Neural cell (in vitro differentiated cells): Measurements from ENCODE around the gene ATP5F1E. TPM values are rescaled to one million over a fixed set of nuclear protein-coding genes. Genes with fewer than 3 reads are reported as not detected.

Experiments
- H2AFZ ChIP-seq: fragments of 200-600, 300-800 bp; sonication (generic), shearing (Covaris generic); 2 replicates; pipeline ENCODE4 v1.6.0; 2014; ENCODE audit warnings: low read depth, mild to moderate bottlenecking, antibody characterized with exemption, low read length, moderate library complexity
- H3F3A ChIP-seq: fragments of 200-600 bp; shearing (Covaris generic); 2 replicates; pipeline ENCODE4 v1.6.1; 2016; ENCODE audit warnings: mild to moderate bottlenecking, moderate library complexity, mixed read lengths, antibody characterized with exemption, low read length; ENCODE audit not compliant: insufficient read depth, poor library complexity, severe bottlenecking
- H3K27ac ChIP-seq: fragments of 200-600, 300-800 bp; sonication (generic), shearing (Covaris generic); 2 replicates; pipeline ENCODE4 v1.5.1; 2014; ENCODE audit warnings: mild to moderate bottlenecking, low read length, moderate library complexity
- H3K27me3 ChIP-seq: fragments of 300-800, 200-600 bp; sonication (generic), shearing (Covaris generic); 2 replicates; pipeline ENCODE4 v1.6.0; 2014; ENCODE audit warnings: mild to moderate bottlenecking, low read depth, low read length, moderate library complexity; ENCODE audit not compliant: insufficient read depth
- H3K36me3 ChIP-seq: fragments of 300-800, 200-600 bp; sonication (generic), shearing (Covaris generic); 2 replicates; pipeline ENCODE4 v1.5.1; 2014; ENCODE audit warnings: mild to moderate bottlenecking, antibody characterized with exemption, low read length, moderate library complexity; ENCODE audit not compliant: insufficient read depth
- H3K4me2 ChIP-seq: fragments of 300-800, 200-600 bp; sonication (generic), shearing (Covaris generic); 2 replicates; pipeline ENCODE4 v1.6.0; 2014; ENCODE audit warnings: mild to moderate bottlenecking, low read length
- H3K4me3 ChIP-seq: fragments of 300-800, 200-600 bp; sonication (generic), shearing (Covaris generic); 2 replicates; pipeline ENCODE4 v1.5.1; 2014; ENCODE audit warnings: mild to moderate bottlenecking, low read length, moderate library complexity
- H3K79me2 ChIP-seq: fragments of 200-600 bp; shearing (Covaris generic); replicated peaks from 2 replicates; pipeline ENCODE4 v1.6.0; 2014; ENCODE audit warnings: mild to moderate bottlenecking, low read length, moderate library complexity; ENCODE audit not compliant: insufficient read depth
- H3K9ac ChIP-seq: fragments of 300-800, 200-600 bp; sonication (generic), shearing (Covaris generic); 2 replicates; pipeline ENCODE4 v1.6.1; 2016; ENCODE audit warnings: mild to moderate bottlenecking, low read length, mixed read lengths
- H3K9me2 ChIP-seq: fragments of 200-600 bp; shearing (Covaris generic); 2 replicates; pipeline ENCODE4 v1.6.1; 2016; ENCODE audit warnings: mild to moderate bottlenecking, low read length, mixed read lengths; ENCODE audit not compliant: insufficient read depth
- H3K9me3 ChIP-seq: fragments of 200-600, 300-800 bp; sonication (generic), shearing (Covaris generic); 2 replicates; pipeline ENCODE4 v1.6.1; 2016; ENCODE audit warnings: mild to moderate bottlenecking, mixed run types, low read length, moderate library complexity, mixed read lengths
- H4K20me1 ChIP-seq: fragments of 200-600 bp; shearing (Covaris generic); 2 replicates; pipeline ENCODE4 v1.6.1; 2016; ENCODE audit warnings: mild to moderate bottlenecking, mixed run types; ENCODE audit not compliant: insufficient read depth
- EP300 ChIP-seq: fragments of 450-650 bp; conservative IDR thresholded peaks from 2 replicates; pipeline ENCODE4 v1.6.1; 2014; ENCODE audit warnings: antibody characterized with exemption, mild to moderate bottlenecking, moderate library complexity; ENCODE audit not compliant: poor library complexity, severe bottlenecking
- EZH2 ChIP-seq: fragments of 200-600, 300-800 bp; shearing (Covaris generic), sonication (generic); IDR thresholded peaks from 2 replicates; pipeline ENCODE4 v1.6.1; 2014; ENCODE audit warnings: antibody characterized with exemption, low read length, borderline replicate concordance, mild to moderate bottlenecking; ENCODE audit not compliant: insufficient read depth, poor library complexity, severe bottlenecking
- MXI1 ChIP-seq: fragments of 450-650 bp; conservative IDR thresholded peaks from 2 replicates; pipeline ENCODE4 v1.6.1; 2014; ENCODE audit warnings: antibody characterized with exemption, mild to moderate bottlenecking; ENCODE audit not compliant: poor library complexity, severe bottlenecking
- RAD21 ChIP-seq: fragments of 450-650 bp; conservative IDR thresholded peaks from 2 replicates; pipeline ENCODE4 v1.6.1; 2014; ENCODE audit warnings: antibody characterized with exemption, mild to moderate bottlenecking, moderate library complexity
- REST ChIP-seq: IDR thresholded peaks from 2 replicates; pipeline ENCODE4 v1.6.1; 2012; ENCODE audit warnings: borderline replicate concordance
- SMC3 ChIP-seq: fragments of 450-650 bp; conservative IDR thresholded peaks from 2 replicates; pipeline ENCODE4 v1.6.1; 2014; ENCODE audit warnings: antibody characterized with exemption, mild to moderate bottlenecking, moderate library complexity; ENCODE audit not compliant: poor library complexity
- TAF1 ChIP-seq: IDR thresholded peaks from 2 replicates; pipeline ENCODE4 v1.6.1; 2012; ENCODE audit warnings: low read depth
- polyA plus RNA-seq: library from polyadenylated mRNA; depleted of rRNA; stranded (reverse); fragments of >200 nt; gene quantifications from 2 replicates; pipeline ENCODE4 v1.2.3, GENCODE V29; 2014
- TF ChIP-seq, protein P1 (sequence below): fragments of 450-650 bp; IDR thresholded peaks from 2 replicates; pipeline ENCODE4 v1.5.1; 2014; ENCODE audit warnings: antibody characterized with exemption, mild to moderate bottlenecking, moderate library complexity; ENCODE audit not compliant: poor library complexity, severe bottlenecking

Gene ATP5F1E
- polyA plus RNA-seq, 1 donor from 2014 or later: 133 TPM

- no peaks in the 10 kb centered on the region for H3K79me2 ChIP-seq
- H3K9me2 ChIP-seq: no peaks in the 10 kb centered on the region
- H3F3A ChIP-seq: no peaks in the 10 kb centered on the region
- no peaks in the 10 kb centered on the region for H3K9me3 ChIP-seq
- no peak overlapping the region for H3K4me3 ChIP-seq
- H2AFZ ChIP-seq: no peak overlapping the region
- no peaks in the 10 kb centered on the region for H4K20me1 ChIP-seq
- H3K9ac ChIP-seq: no peak overlapping the region
- no peak overlapping the region for H3K27ac ChIP-seq
- no peak overlapping the region for H3K4me2 ChIP-seq
- no peaks in the 10 kb centered on the region for H3K27me3 ChIP-seq
- TF ChIP-seq SMC3: no peak
- TF ChIP-seq MXI1: no peak
- no peak for TF ChIP-seq RAD21
- no peak for TF ChIP-seq TAF1
- TF ChIP-seq EZH2: no peak
- no peak for TF ChIP-seq REST
- H3K36me3 ChIP-seq: peaks cover 16% of the 10 kb centered on the region
Measured at GRCh38 chr20:58995461-58996225, 36.5 kb downstream of the ATP5F1E start.

DNA sequence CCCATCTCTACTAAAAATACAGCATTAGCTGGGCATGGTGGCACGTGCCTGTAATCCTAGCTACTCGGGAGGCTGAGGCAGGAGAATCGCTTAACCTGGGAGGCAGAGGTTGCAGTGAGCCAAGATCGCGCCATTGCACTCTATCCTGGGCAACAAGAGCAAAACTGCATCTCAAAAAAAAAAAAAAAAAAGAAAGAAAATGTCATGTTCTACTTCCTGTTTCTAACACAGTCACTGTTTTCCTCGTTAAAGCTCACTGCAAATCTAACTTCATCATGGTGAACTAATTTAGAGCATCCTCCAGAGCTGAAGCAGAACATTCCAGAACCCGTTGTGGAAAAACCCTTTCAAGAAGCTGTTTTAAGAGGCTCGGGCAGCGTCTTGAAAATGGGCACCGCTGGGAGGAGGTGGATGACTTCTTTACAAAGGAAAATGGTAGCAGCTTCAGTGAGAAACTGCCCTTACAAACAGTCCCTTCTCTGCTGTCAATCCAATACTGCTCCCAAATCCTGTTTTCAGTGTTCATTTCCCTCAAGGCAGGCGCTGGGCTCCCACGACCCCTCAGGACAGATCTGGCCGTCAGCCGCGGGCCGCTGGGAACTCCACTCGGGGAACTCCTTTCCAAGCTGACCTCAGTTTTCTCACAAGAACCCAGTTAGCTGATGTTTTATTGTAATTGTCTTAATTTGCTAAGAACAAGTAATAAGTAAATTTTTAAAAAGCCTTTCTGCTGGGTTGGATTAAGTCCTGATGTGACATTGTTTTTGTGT lies 37.6 kb downstream of the ATP5F1E start:
- no peak for TF ChIP-seq EP300
- no peak for TF ChIP-seq EZH2
- no peak for TF ChIP-seq MXI1
- TF ChIP-seq TAF1: no peak
- TF ChIP-seq, protein P1, sequence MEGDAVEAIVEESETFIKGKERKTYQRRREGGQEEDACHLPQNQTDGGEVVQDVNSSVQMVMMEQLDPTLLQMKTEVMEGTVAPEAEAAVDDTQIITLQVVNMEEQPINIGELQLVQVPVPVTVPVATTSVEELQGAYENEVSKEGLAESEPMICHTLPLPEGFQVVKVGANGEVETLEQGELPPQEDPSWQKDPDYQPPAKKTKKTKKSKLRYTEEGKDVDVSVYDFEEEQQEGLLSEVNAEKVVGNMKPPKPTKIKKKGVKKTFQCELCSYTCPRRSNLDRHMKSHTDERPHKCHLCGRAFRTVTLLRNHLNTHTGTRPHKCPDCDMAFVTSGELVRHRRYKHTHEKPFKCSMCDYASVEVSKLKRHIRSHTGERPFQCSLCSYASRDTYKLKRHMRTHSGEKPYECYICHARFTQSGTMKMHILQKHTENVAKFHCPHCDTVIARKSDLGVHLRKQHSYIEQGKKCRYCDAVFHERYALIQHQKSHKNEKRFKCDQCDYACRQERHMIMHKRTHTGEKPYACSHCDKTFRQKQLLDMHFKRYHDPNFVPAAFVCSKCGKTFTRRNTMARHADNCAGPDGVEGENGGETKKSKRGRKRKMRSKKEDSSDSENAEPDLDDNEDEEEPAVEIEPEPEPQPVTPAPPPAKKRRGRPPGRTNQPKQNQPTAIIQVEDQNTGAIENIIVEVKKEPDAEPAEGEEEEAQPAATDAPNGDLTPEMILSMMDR: no peak
- Histone ChIP-seq H3K36me3 (peaks cover 17% of the 10 kb centered on the region), H3K27ac (no peak overlapping the region)

More for the DNA sequence above, 37.6 kb downstream of the ATP5F1E start:
- no peaks in the 10 kb centered on the region for H3K9me3 ChIP-seq
- H4K20me1 ChIP-seq: no peaks in the 10 kb centered on the region
- no peak overlapping the region for H2AFZ ChIP-seq
- H3K27me3 ChIP-seq: no peaks in the 10 kb centered on the region
- no peak overlapping the region for H3K9ac ChIP-seq
- H3K4me2 ChIP-seq: no peak overlapping the region
- no peaks in the 10 kb centered on the region for H3K79me2 ChIP-seq
- no peaks in the 10 kb centered on the region for H3K9me2 ChIP-seq
- no peaks in the 10 kb centered on the region for H3F3A ChIP-seq
- H3K4me3 ChIP-seq: no peak overlapping the region
